Body of pancreas (tissue), 4 donors: ENCODE measurements around the gene FBXL17.

ENCODE experiments used
- CTCF ChIP-seq, 7 experiments: fragments of 450-650 bp in 4 of 7; fragments of 200-600 bp in 3 of 7; sonication (generic) in 3 of 7; IDR thresholded peaks; one replicate each; pipeline ENCODE4 v1.5.1; 2016 to 2019; ENCODE audit warnings: antibody characterized with exemption in 7 of 7
- POLR2A ChIP-seq, 3 donors: fragments of 450-650 bp; IDR thresholded peaks; one replicate each; pipeline ENCODE4 v1.6.1; 2016; ENCODE audit warnings: antibody characterized with exemption in 3 of 3, mild to moderate bottlenecking in 2 of 3

GRCh38 chr5:108149369-108149768, 232.5 kb downstream of the FBXL17 start:
- TF ChIP-seq CTCF (IDR thresholded peaks at IDR 0.05) (no peak), POLR2A (IDR thresholded peaks at IDR 0.05) (no peak)
